Hepatocyte (in vitro differentiated cells): ENCODE results near the gene SERPINB12.

Source experiments
- CTCF ChIP-seq: fragments of 200-600 bp; sonication (generic); IDR thresholded peaks from 2 replicates; pipeline ENCODE4 v1.5.1; 2016; ENCODE audit warnings: antibody characterized with exemption, mild to moderate bottlenecking; ENCODE audit not compliant: poor library complexity
- EZH2 ChIP-seq: fragments of 200-600 bp; sonication (generic); IDR thresholded peaks from 2 replicates; pipeline ENCODE4 v1.6.1; 2016; ENCODE audit warnings: antibody characterized with exemption, mild to moderate bottlenecking, borderline replicate concordance

GRCh38 chr18:63596964-63597363 is 54.8 kb downstream of the SERPINB12 start:
- TF ChIP-seq CTCF: no peak
- no peak for TF ChIP-seq EZH2
